Spinal cord (tissue), 10 donors: Measurements from ENCODE around the gene FAM89A. TPM values are rescaled to one million over a fixed set of nuclear protein-coding genes. Genes with fewer than 3 reads are reported as not detected.
"Not testable (repeated sequence)": the region's sequence is repeated elsewhere in the genome, so short reads cannot be mapped to it uniquely, and the experiment has no call there.

Experiments used
- DNase-seq, 6 donors: peaks; one replicate each; pipeline versions ENCODE4 v3.0.0 to v3.0.0-alpha.2; 2013 to 2015; ENCODE audit warnings: low spot score in 6 of 6, low read depth in 4 of 6
- H3K27ac ChIP-seq: one replicate; pipeline ENCODE4 v1.5.1; 2013; ENCODE audit warnings: low read depth, low read length, control low read depth
- H3K27me3 ChIP-seq: one replicate; pipeline ENCODE4 v1.6.1; 2013; ENCODE audit warnings: low read length; ENCODE audit not compliant: control insufficient read depth, insufficient read depth
- H3K36me3 ChIP-seq: one replicate; pipeline ENCODE4 v1.6.1; 2013; ENCODE audit warnings: low read length; ENCODE audit not compliant: control insufficient read depth, insufficient read depth
- H3K4me1 ChIP-seq: one replicate; pipeline ENCODE4 v1.6.1; 2013; ENCODE audit warnings: low read length; ENCODE audit not compliant: control insufficient read depth, insufficient read depth
- H3K4me3 ChIP-seq: one replicate; pipeline ENCODE4 v1.5.1; 2013; ENCODE audit warnings: low read depth, low read length, control low read depth
- H3K9me3 ChIP-seq: one replicate; pipeline ENCODE4 v1.6.1; 2013; ENCODE audit warnings: low read length; ENCODE audit not compliant: control insufficient read depth, insufficient read depth
- WGBS: methylation state at CpG from one replicate; pipeline ENCODE4 v1.1.5; 2013; ENCODE audit warnings: missing lambda C conversion rate; ENCODE audit not compliant: insufficient coverage; 5-methylcytosine and 5-hydroxymethylcytosine counted together
- polyA plus RNA-seq, 2 donors: library from polyadenylated mRNA; unstranded; fragments of 120-200 nt; gene quantifications; one replicate each; pipeline ENCODE4 v1.2.1, GENCODE V29; 2013; ENCODE audit not compliant: insufficient read length in 2 of 2
- total RNA-seq, 2 donors: library from RNA; depleted of rRNA in 1 of 2; stranded (reverse); fragments of 120-200 nt in 1 of 2; fragments of >200 nt in 1 of 2; gene quantifications; one replicate each; pipeline versions ENCODE4 v1.2.3 to v1.2.4, GENCODE V29; 2013 to 2014
- donor health status: healthy.

The FAM89A gene
- total and polyA plus RNA-seq, 4 donors, result 12.9 to 28.8 (median 23.5) TPM

DNA sequence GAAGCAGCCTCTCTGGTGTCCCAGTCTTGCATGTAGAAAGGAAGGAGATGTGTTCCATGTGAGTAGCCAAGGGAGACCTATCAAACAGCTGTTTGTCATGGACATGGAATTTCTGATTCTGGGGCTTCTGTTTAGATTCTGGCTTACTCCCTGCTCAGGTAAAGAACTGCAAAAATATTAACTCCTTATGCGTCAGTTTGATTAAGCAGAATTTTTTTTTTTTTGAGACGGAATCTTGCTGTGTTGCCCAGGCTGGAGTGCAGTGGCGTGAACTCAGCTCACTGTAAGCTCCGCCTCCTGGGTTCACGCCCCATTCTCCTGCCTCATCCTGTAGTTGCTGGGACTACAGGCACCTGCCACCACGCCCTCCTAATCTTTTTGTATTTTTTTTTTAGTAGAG, 54.3 kb downstream of the FAM89A start:
- no peak for DNase-seq
- no peaks in the 10 kb centered on the region for H3K9me3 ChIP-seq
- WGBS, result 100% methylated on average over 3 of the region's 6 CpGs
- peaks cover 6% of the 10 kb centered on the region for H3K36me3 ChIP-seq
- no peaks in the 10 kb centered on the region for H3K4me1 ChIP-seq
- H3K27me3 ChIP-seq, result no peaks in the 10 kb centered on the region
- no peak overlapping the region for H3K27ac ChIP-seq
- no peak overlapping the region for H3K4me3 ChIP-seq

DNA sequence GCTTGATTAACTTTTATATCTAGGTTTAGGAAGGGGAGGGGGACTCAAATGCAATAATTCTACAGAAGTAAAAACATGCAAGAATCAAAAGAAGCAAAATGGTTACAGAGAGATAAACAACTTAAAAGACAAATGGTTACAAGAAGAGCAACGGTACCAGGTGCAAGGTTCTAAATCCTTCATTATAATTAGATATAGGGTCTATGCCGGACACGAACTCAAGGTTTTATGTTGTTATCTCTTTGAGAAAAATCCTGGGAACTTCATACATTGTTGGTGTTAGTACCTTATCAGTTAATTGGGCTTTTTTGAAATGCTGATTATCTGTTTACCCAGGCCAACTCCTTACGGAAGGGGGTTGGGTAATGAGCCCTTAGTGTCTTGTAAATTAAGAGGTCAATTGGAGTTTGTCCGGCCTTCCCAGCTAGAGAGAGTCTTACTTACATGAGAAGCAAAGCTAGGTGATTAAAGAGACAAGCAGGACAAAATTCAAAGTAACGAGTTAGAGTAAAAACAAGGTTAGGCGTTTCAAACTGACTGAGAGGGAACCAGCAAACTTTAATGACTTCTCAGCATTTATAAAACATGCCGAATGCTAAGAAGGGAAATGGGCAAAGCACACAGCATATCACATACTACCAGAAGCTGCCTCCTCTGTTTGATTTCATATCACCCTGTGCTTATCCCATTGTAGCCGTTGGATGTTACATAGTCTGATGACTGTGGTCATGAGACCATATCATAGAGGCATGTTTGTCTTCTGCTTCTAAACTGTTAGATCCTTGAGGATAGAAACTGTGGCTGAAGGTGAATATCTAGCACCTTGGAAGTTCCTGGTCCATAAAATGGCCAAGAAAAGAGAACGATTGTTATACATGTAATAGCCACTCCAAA, 55.2 kb downstream of the FAM89A start:
- WGBS, result 21% methylated on average over 3 of the region's 10 CpGs
- not testable (repeated sequence) for H3K27ac ChIP-seq

DNA sequence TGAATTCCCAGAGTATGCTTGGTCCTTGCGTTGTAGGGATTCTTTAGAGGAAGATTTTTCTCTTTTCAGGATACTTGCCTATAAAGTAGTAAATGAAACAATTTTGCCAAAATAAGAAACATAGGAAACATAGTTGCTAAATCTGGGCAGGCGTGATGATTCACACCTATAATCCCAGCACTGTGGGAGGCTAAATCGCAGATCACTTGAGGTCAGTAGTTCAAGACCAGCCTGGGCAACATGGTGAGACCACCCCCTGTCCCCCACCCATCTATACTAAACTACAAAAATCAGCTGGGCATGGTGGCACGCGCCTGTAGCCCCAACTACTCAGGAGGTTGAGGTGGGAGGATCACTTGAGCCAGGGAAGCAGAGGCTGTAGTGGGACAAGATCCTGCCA, 56.2 kb downstream of the FAM89A start:
- Histone ChIP-seq H3K9me3 (no peaks in the 10 kb centered on the region), H3K27me3 (no peaks in the 10 kb centered on the region), H3K27ac (no peak overlapping the region), H3K4me3 (no peak overlapping the region), H3K36me3 (peaks cover 3% of the 10 kb centered on the region), H3K4me1 (peaks cover 3% of the 10 kb centered on the region)
- WGBS, result no CpG with 5 or more reads among the region's 5 CpGs
- DNase-seq, result no peak

More for the DNA sequence above, 55.2 kb downstream of the FAM89A start:
- not testable (repeated sequence) for H3K9me3 ChIP-seq, H3K36me3 ChIP-seq, DNase-seq, H3K4me1 ChIP-seq, H3K27me3 ChIP-seq, H3K4me3 ChIP-seq

DNA sequence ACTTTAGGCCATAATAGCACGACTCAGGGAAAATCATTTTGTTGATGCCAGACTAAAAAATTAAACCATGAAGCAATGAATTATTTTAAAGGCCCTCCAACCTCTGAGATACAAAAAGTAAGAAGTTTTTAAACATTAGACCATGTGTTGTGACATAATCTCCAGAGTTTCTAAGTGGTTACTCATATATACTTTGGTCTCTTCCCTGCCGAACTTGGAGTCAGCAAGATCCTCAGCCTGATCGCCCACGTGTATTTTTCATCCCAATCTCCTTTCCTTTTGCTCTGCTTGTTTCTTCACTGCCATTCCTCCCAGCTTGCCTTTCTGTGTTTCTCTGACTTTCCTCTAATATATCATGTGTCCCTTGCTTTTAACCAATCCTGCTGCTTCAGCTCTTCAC, 57.4 kb downstream of the FAM89A start:
- H3K27me3 ChIP-seq, result no peaks in the 10 kb centered on the region
- no peaks in the 10 kb centered on the region for H3K9me3 ChIP-seq
- H3K4me3 ChIP-seq, result no peak overlapping the region
- H3K36me3 ChIP-seq, result peaks cover 3% of the 10 kb centered on the region
- DNase-seq, result no peak
- 68% methylated on average over 3 of the region's 4 CpGs for WGBS
- no peak overlapping the region for H3K27ac ChIP-seq
- H3K4me1 ChIP-seq, result peaks cover 6% of the 10 kb centered on the region

DNA sequence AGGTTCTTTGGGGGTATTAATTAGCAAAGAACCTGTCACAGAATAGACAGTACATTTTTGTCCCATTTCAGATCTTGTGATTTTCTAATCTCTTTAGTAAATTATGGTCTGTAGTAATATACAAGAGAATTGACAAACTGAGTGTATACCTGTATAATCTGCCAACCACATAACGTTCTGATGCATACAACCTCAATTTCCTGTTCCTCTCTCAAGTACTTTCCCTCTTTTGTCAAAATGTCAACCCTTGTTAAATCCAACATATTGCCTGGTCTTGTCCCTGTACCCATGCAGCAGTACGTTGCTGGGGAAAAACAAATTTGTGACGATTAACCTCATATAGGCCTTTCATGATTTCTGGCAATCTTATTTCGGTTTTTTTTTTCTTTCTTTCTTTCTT, 60.1 kb downstream of the FAM89A start:
- Histone ChIP-seq H3K27ac (no peak overlapping the region), H3K36me3 (peaks cover 12% of the 10 kb centered on the region), H3K9me3 (no peaks in the 10 kb centered on the region), H3K27me3 (no peaks in the 10 kb centered on the region), H3K4me1 (peaks cover 9% of the 10 kb centered on the region), H3K4me3 (peak overlapping the region; percentile 66)
- 88% methylated on average over 1 of the region's 4 CpGs for WGBS
- no peak for DNase-seq

DNA sequence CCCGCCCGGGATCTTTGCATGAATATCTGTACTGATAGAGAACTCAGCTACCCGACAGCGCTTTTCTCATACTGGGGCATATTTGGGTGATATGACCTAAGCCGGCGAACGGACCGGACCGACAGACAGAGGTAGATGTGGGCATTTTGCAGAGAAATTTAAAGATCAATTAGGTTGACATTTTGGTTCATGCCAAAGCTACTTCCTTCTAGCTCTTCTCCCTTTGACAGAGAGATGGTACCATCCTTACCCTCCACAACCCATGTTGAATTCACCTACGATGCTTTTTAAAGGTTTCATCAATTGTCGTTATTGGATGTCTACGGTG, 60.7 kb downstream of the FAM89A start:
- 1% methylated on average over 9 of the region's 12 CpGs for WGBS
- Histone ChIP-seq H3K4me3 (peak overlapping the region; percentile 66), H3K4me1 (peaks cover 9% of the 10 kb centered on the region), H3K9me3 (no peaks in the 10 kb centered on the region), H3K27ac (peak overlapping the region; percentile 4), H3K36me3 (peaks cover 14% of the 10 kb centered on the region), H3K27me3 (no peaks in the 10 kb centered on the region)
- DNase-seq, result no peak

DNA sequence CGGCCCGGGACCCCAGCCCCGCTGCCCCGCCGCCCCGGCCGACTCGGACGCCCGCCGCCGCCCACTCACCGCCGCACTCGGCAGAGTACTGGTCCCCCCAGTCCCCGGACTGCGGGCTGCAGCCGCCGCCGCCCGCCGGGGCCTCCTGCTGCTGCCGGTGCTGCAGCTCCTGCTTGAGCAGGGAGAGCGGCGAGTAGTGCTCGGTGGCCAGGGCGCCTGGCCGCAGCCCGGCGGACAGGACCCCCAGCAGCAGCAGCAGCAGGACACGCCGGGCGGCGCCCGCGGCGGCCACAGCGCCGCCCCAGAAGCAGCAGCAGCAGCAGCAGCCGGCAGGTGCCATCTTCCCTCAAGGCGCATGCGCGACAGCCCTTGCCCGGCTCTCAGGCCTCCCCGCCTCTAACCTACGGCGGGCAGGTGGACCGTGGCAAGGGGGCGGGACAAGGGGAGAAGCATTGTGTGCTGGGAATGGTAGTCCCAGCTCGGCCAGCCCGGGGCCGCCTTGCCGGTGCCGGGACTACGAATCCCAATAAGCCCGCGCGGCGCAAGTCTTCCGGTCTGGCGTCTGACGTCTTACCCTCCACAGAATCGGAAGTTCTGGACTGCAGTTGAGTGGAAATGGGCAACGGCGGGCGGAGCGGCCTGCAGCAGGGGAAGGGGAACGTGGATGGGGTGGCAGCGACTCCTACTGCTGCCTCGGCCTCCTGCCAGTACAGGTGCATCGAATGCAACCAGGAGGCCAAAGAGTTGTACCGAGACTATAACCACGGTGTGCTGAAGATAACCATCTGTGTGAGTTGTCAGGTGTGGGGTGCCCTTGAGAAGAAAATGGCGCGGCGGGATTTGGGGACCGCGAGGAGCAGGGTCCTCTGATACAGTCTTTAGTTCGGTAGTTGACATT, 61.3 kb downstream of the FAM89A start, which contains the start of the genes ARV1 and TTC13:
TSS of gene ARV1 (plus strand) at position 604 of the 898 bp plus-strand sequence. CDS start at position 616, 12 bp downstream.
TSS of gene TTC13 (minus strand) at position 371 of the 898 bp plus-strand sequence. CDS start at position 340, 31 bp downstream.
- peak within 1 kb of the TSS; percentile 66 for H3K4me3 ChIP-seq
- peaks cover 9% of the 10 kb centered on the region for H3K4me1 ChIP-seq
- no peaks in the 10 kb centered on the region for H3K9me3 ChIP-seq
- peaks cover 14% of the 10 kb centered on the region for H3K36me3 ChIP-seq
- WGBS, result under 1% methylated on average over 79 of the region's 79 CpGs
- peak within 1 kb of the TSS; percentile 4 for H3K27ac ChIP-seq
- no peaks in the 10 kb centered on the region for H3K27me3 ChIP-seq
- peak; percentile 90 to 100 (median 96) for DNase-seq

DNA sequence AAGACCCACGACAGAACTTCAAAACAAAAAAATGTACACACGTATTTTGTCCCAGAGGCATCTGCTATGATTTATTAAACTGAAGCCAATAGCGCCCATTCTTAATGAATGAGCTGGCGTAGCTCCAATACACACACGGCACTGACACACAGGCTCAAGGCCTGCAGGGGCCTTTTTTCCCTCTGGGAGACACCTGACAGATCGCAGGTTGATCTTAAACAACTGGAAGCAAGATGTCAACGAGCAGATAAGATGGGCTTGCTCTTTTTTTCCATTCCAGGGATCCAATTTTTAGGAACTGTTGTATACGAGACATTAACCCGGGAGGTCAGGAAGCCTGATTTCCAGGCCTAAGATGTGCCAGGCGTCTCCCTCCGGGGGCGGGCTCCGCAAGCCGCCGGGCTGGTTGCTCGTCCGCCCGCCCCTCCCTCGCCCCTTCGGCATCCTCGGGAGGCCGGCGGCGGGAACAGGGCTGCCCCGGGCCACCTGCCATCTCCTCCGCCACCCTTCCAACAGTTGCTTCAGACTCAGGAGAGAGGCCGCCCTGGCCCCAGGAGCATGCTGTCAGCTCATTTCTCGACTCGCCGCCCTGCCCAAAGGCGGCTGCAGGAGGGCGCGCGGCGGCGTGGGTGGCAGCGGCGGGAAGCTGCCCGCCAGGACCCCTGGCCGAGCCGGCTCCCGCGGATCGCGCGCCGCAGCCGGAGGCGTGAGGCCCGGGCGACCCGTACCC, 62.1 kb downstream of the FAM89A start:
- DNase-seq, result peak in 2 of 6 donors; percentile 53 to 60
- no peaks in the 10 kb centered on the region for H3K9me3 ChIP-seq
- H3K27ac ChIP-seq, result no peak overlapping the region
- peaks cover 12% of the 10 kb centered on the region for H3K36me3 ChIP-seq
- peaks cover 9% of the 10 kb centered on the region for H3K4me1 ChIP-seq
- no peaks in the 10 kb centered on the region for H3K27me3 ChIP-seq
- WGBS, result 1% methylated on average over 50 of the region's 52 CpGs
- H3K4me3 ChIP-seq, result peak overlapping the region; percentile 51
